GM18498 (cell line): Measurements from ENCODE around the gene THRA.

ENCODE experiments used
- ATAC-seq: cut with Tn5 transposase; IDR thresholded peaks from one replicate; pipeline ENCODE4 v1.9.1; 2021; ENCODE audit warnings: mild to moderate bottlenecking, moderate library complexity; ENCODE audit not compliant: unreplicated experiment

Gene THRA

DNA sequence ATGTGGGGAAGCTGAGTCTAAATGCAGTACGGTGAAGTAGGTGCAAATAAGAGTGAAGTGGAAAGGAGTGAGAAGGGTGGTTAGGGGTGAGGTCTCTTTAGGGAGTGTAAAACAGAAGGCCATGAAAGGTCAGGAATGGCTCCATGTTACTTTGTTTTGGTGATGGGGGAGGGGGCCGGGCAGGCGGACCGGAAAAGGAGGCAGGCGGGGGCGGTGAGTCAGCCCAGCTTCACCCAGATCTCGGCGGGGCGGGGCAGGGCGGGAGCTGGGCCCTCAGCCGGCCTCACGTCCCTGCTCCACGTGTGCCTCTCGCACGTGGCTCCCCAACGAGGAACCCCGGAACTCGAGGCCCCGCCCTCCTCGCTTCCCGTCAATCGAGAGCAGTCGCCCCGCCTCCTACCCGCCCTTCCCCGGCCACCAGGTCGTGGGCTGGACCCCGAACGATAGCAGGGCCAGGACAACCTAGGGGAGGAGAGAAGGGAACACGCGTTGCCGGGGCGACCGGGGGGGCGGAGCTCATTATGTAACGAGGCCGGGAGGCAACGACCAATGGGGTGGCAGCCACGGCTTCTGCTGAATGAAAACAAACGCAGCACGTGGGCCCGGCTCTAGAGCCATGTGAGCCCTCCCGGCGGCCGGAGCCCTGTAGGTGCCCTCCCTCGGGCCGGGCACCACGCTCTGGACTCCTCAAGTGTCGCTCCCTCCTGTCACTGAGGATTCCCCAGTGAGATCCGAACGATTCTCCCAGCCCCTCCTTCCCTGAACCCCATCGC, 36.3 kb downstream of the THRA start:
- ATAC-seq = peak; percentile 61

DNA sequence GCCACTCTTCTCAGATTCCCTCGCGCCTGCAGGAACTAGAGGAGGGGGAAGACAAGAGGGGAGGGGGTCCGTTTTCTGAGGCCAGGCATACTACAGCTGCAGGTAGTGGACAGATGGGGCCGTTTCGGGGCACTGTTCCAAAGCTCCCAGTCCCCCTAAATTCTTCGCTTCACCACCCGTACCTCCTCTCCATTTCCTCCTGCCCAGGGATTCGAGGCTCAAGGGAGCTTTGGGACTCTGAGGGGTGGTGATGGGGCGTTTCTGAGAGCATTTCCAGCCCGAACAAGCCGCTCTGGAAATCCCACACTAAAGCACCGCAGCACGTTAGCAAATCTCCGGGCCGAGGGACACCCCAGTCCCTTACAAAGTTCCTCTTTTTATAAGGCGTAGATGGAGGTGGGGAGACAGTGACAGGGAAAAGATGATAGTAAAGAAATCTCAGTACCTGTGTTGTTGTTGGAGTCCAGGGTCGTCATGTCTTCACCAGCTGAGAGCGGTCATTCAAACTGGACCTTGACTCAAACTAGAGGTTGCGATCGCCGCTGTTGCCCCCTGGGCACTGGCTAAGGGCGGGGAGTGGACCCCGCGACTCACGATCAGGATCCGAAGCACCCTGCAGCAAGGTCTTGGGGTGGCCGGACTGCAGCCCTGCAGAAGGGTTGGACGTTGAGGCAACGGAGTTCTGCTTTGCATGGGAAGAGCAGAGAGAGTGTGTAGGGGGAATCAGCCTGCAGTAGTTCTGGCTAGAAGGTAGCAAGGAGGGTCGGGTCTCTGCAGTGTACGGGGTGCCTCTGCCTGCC, 37.1 kb downstream of the THRA start:
- no peak for ATAC-seq

DNA sequence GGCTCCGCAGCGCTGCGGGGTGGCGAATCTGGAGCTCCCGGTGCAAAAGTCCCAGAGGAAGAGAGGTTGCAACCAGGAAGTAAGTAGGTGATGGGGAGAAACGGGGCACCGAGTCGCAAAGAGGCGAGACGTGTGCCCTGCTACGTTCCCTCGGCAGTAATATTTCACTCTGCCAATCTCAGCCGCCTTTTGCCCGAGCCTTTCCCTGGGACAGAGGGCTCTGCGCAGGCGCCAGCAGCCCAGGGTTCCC, 37.6 kb downstream of the THRA start, which contains the start of gene NR1D1:
Gene NR1D1 (minus strand): TSS at position 171 of the 250 bp plus-strand sequence. CDS start 495 bp downstream, outside the sequence.
- no peak for ATAC-seq

DNA sequence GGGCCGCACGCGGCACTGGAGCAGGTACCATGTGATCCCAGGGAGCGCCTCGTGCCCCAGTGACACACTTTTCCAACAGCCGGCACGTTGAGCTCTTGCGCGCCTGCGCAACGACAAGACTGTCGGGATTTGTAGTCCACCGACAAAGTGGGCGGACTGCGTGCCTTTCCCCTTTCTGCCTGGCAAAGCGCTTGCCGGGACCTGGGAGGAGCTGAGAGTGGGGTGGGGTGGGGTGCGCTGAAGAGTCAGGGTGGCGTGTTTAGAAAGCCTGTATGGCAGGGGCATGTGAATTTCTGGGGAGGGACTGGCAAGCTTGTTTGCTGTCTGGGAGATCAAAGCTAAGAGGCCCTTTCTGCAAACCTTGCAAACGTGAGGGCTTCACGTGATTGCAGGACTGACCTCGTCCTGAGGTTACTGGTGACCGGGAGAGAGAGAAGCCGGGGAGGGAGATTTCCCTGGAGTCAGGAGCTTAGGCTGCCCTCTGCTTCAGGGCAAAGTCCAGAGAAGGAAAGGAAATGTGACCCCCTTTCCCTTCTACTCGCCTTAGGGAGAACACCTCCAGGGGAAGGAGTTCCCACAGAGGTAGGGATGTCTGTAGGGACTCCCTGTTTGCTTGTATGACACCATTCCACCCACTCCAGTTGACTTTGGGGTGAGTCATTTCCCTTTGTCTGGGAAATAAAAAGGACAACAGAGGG, 38.1 kb downstream of the THRA start:
- ATAC-seq = peak; percentile 27

DNA sequence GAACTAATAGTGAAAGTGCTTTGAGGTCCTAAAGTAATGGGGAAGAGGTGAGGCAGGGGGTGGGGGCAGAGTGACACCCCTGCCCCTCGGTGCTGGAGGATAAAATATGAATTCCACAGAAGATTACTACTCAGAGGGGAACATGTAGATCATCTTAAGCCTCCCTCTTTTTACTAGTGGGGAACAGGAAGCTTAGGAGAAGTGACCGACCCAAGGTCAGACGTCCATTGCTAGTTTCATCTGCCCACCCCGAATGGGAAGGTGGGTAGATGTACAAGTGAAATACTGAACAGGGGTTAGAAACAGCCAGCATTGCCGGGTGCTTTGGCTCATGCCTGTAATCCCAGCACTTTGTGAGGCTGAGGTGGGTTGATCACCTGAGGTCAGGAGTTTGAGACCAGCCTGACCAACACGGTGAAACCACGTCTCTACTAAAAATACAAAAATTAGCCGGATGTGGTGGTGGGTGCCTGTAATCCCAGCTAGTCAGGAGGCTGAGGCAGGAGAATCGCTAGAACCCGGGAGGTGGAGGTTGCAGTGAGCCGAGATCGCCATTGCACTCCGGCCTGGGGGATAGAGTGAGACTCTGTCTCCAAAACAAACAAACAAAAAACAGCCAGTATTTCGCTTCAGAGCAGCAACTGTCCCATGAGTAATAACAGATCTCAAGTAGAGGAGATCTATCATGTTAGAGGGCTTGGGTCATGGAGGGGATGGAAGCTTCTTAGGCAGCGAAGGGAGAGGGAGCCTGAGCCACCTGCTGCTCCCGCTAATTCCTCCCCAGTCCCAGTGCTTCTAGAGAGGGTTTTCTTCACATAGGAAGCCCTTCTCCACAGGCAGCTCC, 38.8 kb downstream of the THRA start:
- no peak for ATAC-seq

DNA sequence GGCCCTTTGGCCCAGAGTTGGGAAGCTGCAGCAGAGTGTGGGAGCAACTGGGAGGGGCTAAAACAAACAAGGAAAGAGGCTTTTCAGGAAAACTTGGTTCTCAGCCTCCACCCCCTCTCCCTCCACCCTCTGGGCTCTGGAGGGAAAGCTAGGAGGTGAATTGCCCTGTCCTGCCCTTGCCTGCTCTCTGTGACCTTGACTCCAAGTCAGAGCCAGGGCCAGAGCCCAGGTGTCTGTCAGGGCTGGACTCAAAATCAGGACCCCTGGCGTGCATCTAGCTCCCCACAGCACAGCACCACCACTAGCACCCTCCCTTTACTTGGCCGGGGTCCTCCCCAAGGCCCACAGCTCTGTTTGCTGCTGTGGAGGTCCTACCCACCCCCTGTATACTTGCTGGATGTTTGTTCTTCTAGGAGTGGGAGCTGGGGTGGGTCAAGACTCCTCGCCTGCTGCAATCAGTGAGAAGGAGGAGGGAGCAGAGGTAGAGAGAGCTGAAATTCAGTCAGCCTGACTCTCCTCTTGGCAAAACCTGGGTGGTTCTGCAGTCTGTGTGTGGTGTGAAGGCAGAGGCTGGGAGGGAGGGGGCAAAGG, 40.4 kb downstream of the THRA start:
- no peak for ATAC-seq

DNA sequence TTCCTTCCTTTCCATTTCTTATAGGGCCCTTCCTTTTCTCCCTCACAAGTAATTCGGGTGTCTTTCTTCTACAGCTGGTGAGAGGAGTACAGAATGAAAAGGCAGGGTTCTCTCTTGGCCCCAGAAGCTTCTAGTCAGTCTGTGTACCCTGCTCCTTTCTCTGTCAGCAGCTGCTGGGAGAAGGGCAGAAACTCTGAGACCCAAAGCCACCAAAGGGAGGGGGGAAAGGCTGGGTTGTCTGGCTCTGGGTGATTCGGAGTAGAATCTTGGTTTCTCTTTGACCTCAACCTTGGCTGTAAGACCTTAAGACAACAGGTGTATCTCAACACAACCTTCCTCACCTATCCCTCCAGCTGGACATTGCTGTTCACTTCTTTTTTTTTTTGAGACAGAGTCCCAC, 40.9 kb downstream of the THRA start:
- ATAC-seq = no peak

DNA sequence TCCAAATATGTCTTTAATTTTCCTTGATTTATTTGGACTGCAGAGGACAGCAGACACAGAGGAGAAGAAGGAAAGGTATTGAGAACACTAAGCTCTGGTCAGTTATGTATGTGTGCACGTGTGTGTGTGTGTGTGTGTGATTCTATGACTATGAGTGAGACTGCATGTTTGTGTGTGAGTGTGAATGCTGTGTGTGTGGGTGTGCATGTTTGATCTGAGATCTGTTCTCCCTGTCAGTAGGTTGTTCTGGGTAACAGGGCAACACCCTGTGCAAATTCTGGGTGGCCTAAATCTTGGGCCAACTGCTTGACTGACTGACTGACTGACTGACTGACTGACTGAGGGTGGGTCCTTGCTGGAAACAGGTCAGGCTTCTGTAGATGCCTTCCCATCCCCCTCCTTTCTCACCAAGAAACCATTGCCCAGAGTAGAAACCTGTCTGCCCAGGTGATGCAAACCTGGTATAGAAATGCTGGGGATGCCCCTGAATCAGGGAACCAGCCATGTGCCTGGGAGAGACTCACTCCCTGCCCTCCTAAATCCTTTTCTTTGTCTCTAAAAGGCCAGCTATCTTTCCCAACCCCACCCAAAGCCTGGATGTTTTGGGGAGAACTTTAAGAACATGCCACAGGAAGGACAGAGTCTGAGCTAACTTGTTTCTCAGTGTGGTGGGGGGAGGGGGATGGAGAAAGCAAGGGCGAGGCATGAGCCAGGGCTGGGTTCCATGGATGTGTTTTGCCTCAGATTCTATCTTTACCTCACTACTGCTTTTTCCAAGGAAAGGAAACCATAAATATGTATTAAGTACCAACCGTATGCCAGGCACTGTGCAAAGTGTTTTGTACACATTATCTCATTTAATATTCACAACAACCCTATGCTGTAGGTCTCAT, 42.1 kb downstream of the THRA start:
- ATAC-seq = no peak

DNA sequence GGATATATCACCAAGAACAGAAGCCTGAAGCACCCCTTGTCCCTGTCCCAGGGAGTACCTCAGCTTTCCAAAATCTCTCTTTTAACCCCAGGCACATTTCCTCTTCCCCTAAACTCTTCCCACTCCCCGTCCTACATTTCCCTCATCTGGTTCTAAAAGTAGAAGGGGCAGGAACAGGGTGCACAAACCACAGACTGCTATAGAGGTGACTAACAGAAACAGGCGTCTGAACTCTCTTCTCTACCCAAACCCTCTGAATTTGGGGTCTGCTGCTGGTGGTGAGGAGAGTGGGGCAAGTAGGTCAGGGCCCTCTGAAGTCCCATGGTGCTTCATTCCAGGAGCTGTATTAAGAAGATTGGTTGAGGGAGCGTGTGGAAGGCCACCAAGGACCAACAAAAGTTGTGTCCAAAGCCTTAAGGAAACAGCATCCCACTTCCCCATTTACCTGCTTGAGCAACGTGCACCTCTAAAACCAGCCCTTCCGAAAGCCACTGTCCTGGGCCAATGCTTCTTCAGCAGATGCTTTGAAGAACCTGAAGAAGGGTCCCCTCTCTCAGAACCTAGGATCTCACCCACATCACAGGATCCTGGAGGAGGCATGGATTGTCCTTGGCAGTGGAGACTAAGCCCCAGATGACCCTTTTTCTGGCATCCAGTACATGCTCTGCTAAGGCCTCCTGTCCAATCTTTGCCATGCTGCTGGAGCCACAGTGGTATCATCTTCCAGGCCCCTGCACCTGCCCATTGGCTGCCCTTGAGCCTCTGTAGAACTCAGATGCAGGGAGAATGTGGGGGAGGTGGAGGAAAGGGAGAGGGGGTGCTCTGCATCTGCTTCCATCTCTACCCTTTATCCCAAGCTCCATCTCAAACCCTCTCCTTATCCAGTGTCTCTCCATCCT, 43.3 kb downstream of the THRA start:
- no peak for ATAC-seq

DNA sequence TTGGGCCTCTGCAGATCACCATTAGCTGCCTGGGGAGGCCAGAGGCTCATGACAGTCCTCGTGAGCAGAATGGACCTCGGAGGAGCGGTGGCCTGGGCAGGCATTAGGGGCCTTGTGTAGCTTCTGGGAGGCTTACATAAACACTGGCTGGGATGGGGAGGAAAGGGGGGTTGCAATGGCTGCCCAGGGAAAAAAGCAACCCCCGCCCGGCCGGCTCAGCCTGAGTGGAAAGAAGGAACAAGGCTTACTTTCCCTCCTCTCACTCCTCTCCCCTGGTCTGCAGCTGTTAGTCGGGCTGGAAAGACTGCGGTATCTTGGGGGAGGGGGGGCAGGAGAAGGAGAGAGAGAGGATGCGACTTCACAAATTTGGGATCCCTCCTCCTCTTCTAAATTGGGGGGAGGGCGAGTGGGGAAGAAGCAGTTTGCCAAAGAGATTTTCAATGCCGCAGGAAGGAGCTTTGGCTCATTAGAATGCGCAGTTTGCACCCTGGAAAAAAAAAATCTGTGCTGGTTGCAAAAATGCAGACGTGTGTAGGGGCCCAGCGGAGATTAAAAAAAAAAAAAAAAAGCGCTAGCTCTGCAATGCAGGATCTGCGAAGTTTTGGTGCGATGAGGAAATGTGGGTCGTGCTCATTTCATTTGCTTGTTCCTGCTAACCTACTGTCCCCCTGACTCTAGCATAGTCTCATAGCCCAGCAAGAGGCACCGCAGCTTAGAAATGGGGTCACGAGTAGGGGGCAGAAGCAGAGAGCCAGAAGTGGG, 44.2 kb downstream of the THRA start:
- ATAC-seq = no peak

DNA sequence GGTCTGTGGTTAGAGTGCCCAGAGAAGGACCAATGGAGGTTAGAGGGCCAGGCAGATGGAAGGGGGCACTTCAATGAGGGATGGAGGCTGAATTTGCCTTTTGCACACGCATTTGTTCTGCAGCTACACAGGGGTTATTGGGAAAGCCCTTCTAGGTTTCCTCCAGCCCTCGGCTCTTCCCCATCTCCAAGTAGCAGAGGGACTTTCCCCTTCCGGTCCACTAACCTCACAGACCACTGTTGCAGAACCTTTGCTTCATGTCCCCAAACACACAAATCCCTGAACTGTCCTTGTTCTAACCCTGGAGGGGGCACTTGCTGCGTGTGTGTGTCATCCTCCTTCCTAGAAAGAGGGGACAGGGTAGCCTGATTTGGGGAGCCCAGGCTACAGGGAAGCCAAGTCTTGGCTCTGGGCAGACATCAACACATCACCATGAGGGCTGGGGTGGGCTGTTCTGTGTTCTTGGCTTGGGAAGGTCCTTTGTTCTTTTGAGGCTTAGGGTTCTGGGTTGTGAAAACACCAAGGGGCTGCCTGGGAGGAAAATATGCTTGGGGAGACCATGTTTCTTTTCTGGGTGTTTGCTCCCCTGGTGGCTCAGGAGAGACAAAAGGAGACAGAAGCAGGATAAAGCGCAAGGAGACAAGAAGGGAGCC, 44.9 kb downstream of the THRA start:
- ATAC-seq = no peak

DNA sequence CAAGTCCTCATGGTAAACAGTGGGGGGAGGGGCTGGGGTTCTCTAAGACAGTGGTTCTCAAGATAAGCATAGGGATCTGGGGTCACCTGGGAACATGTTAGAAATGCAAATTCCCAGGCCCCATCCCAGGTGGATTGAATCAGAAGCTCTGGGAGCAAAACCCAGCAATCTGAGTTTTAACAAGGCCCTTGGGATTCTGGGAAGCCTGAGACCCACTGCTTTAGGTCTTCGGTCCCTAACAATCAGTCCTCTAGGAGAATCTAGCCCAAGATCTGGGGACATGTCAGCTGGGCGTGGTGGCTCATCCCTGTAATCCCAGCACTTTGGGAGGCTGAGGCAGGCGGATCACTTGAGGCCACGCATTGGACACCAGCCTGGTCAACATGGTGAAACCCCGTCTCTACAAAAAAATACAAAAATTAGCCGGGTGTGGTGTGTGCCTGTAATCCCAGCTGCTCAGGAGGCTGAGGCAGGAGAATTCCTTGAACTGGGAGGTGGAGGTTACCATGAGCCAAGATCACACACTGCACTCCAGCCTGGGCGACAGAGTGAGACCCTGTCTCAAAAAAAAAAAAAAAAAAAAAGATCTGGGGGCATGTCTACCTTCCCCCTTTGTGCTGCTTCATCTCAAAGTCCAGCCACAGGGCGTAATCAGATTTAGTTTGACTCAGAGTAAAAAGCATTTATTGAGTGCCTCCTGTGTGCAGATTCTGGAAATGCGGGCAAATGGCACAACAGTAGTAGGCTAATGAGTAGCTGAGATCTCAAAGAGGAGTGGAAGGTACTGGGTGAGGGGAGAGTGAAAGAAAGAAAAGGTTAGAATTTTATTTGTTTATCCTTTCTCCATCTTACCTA, 46.4 kb downstream of the THRA start:
- no peak for ATAC-seq

DNA sequence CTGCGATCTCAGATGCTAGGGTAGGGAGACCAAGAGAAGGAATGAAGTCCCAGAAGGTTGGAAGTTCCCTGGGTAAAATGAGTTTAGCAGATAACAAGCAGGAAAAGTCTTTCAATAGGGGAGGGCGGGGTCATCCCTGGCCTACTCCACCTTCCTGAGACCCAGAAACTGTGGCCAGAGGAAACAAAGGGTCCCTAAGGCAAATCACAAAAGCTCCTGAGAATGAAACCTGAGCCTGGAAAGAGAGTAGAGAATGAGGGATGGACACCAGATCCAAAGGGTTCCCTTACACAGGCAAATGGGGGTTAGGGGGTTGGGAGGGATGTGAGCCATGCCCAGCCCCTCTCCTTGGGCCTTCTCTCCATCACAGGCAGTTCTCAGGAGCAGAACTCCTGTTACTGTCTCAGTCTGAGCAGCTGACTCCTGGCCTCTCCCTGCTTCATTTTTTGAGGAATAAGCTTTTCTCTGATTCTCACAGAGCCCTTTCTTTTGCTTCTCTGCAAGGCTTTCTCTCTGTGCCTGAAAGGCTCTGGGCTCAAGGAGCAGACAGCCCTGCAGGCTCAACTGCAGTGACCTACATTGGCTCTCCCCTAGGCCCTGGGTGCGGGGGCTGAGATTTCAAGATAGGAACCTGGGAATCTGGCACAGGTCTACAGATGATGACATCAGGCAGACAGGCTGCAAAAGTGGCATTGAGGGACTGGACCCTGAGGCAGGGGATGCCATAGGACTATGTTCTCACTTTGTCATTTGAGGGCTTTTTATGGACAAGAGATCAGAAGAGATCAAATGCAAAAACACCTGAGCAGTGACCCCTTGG, 47.5 kb downstream of the THRA start:
- no peak for ATAC-seq

DNA sequence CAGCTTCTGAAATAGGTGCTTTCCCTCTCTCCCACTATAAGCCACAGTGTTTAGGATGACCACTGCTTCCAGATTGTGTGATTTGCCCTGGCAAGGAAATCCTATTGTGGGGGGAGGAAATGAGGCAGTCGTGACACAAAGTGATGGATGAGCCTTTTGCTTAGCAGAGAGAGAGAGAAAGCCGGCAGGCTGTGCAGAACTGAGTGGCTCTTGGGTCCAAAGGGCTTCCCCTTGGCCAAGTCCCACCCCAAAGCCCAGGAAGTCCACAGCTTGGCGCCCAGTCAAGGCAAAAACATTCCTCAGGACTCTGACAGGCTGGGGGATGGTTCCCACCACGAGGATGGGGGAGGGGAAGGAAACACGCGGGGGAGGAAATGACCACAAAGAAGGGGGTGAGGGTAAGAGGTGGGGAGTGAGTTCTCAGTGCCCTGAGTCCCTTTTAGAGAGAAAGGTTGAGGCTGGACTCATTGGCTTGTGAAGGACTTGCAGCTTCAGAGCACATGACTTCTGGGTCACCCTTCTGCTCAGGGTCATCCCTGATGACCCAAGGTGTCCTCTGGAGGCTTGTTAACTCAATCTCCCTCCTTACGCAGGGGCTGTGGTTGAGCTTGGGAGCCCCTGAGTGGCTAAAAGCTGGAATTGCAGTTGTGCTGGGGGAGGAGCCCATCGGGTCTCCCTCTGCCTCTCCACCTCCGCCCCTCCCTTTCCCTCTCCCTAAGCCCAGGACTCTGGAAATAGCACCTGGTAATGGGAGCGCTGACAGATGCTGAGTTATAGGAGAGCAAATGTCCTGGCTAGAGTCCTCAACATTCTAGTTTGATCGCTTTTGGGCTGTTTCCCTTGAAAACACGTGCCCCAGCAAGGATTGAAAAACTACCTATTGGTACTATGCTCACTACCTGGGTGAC, 48.7 kb downstream of the THRA start:
- ATAC-seq = peak; percentile 65
